Epithelial cell of esophagus (primary cell): ENCODE data around the gene ACACB.

Experiments
- DNase-seq: peaks from one replicate; pipeline ENCODE4 v3.0.0; 2010; ENCODE audit warnings: low read depth
- H3K4me3 ChIP-seq: 2 replicates; pipeline ENCODE4 v1.5.1; 2011; ENCODE audit warnings: mild to moderate bottlenecking, low read length, control low read depth
- TF ChIP-seq, protein P1 (sequence below): IDR thresholded peaks from 2 replicates; pipeline ENCODE4 v1.5.1; 2011; ENCODE audit warnings: low read depth, mild to moderate bottlenecking, low read length, control low read depth, inconsistent platforms; ENCODE audit not compliant: insufficient read depth; ENCODE audit errors: missing control alignments

The ACACB gene

DNA sequence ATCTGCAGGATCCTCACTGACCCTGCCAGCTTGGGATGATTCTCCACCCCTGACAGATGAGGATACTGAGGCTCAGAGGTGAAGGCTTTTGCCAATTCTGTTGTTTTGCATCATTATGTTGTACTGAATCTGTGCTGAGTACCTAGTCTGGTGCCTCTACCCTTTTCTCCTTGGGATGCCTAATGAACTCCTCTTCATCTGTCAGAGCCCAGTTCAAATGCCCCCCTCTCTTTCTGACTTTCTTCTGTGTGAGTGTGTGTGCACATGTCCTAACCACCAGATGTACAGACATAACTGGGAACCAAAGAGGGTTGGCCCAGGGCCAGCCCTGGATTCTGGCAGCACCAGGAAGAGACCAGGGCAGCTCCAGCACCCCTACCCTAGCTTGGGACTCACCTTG lies 169.9 kb downstream of the ACACB start:
- H3K4me3 ChIP-seq, result no peak overlapping the region
- TF ChIP-seq, protein P1, sequence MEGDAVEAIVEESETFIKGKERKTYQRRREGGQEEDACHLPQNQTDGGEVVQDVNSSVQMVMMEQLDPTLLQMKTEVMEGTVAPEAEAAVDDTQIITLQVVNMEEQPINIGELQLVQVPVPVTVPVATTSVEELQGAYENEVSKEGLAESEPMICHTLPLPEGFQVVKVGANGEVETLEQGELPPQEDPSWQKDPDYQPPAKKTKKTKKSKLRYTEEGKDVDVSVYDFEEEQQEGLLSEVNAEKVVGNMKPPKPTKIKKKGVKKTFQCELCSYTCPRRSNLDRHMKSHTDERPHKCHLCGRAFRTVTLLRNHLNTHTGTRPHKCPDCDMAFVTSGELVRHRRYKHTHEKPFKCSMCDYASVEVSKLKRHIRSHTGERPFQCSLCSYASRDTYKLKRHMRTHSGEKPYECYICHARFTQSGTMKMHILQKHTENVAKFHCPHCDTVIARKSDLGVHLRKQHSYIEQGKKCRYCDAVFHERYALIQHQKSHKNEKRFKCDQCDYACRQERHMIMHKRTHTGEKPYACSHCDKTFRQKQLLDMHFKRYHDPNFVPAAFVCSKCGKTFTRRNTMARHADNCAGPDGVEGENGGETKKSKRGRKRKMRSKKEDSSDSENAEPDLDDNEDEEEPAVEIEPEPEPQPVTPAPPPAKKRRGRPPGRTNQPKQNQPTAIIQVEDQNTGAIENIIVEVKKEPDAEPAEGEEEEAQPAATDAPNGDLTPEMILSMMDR, result no peak
- no peak for DNase-seq

DNA sequence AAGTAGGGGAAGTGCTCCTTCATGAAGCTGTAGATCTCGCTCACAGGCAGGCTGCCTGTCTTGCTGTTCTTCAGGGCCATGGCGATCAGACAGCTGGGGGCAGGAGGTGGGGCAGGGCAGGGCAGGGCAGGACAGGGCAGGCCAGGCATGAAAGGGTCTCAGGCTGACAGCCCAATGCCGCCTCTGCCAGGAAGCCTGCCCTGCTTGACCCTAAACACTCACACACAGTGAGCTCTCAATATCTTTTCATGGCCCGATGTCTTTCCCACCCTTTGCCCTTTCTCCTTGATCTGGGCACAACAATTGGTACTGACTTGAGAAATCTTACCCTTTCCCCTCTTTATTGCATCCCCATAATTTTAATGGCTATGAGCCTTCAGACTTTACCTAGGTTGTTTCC lies 170.3 kb downstream of the ACACB start:
- no peak overlapping the region for H3K4me3 ChIP-seq
- no peak for DNase-seq
- TF ChIP-seq, protein P1, result no peak

DNA sequence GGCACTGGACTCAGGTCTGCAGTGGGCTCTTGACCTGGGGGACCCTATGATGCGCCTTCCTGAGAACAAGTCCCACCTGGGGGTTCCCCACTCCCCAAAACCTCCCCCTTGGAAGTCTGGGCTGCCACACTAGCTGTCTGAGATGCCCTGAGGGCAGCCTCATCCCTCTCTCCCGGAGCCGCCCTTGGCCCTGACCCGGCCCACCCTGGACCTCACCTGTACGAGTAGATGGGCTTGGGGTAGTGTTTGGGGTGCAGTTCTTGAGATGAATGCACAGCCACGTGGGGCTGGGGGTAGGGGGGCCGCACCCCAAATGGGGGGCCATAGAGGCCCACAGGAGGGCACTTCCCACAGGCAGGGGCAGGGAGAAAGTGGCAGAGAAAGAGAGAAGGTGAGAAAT lies 170.8 kb downstream of the ACACB start:
- TF ChIP-seq, protein P1, result no peak
- no peak for DNase-seq
- H3K4me3 ChIP-seq, result no peak overlapping the region

DNA sequence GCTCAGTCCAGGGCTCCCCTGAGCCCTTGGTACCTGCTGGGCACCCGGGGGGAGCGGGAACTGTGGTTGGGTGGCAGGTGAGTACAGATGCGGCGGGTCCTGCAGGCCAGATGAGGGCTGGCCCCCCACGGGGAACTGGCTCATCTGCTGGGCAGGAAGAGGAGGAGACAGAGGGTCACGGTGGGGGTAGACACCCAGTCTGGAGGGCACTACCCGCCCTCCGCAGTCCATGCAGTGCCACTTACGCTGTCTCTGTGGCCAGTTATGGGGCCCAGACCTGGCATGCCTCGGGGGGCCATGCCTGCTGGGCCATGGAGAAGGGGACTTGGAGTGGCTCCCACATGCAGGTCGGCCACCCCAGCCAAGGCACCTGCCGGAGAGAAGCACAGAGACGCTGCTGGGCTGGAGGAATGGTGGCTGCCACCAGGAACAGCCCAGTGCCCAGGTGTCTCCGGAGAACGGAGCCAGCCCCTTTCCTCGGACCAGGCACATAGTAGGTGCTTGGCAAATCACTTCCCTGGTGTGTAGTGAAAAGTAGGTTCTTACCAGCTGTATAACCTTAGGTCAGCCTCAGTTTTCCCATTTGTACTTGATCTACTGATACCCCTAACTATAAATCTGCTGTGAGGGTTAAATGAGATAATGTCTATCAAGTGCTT lies 171.6 kb downstream of the ACACB start:
- H3K4me3 ChIP-seq, result no peak overlapping the region
- TF ChIP-seq, protein P1, result no peak
- no peak for DNase-seq

DNA sequence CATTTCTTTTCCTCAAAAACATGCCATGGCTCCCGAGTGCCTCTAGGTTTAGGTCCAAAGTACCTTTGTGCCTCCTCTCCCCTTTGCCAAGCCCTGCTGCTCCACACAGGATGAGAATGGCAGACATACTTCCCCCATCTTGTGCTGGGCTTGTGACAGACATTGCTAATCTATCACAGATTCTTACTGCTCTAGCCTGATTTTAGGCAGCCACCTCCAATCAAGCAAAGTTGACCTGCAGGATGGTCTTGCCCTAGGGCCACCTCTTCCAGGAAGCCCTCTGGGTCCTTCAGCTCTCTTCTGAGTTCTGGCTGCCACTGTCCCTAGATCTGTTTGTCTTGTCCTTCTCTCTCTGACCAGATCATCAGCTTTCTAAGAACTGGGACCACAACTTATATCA lies 172.2 kb downstream of the ACACB start:
- H3K4me3 ChIP-seq, result no peak overlapping the region
- no peak for DNase-seq
- TF ChIP-seq, protein P1, result no peak

DNA sequence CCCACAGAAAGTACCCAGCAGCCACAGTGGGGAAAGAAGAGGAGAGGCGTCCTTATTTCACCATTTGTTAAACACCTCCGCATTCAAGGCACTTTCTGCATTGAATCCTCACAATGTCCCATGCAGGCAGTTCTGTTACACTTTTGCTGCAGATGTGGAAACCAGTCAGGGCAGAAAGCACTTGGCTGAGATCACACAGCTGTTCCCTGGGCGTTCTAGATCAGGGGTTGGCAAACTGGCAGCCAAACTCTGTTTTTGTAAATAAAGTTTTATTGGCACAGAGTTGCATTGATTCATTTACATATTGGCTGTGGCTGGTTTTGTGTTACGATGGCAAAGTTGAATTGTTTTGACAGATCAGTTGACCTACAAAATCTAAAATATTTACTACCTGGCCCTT lies 172.6 kb downstream of the ACACB start:
- H3K4me3 ChIP-seq, result no peak overlapping the region
- DNase-seq, result no peak
- TF ChIP-seq, protein P1, result no peak

DNA sequence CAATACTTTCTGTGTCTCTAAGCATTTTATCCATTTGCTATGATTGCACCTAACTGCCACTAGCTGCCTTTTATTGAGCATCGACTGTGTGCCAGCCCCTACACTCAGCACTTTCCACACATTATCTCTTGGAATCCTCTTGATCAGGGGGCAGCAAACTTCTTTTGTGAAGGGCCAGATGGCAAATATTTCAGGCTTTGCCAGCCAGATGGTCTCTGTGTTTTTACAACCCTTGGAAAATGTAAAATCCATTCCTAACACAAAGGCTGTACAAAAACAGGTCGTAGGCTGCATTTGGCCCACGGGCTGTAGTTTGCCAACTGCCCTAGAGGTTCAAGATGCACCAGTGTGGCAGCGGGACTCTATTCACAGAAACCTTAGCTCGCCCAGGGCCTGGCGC lies 173.2 kb downstream of the ACACB start:
- DNase-seq, result no peak
- TF ChIP-seq, protein P1, result no peak
- H3K4me3 ChIP-seq, result no peak overlapping the region
